ENCODE results near the gene EXOSC1. TPM values are rescaled to one million over a fixed set of nuclear protein-coding genes. Genes with fewer than 3 reads are reported as not detected.

EXOSC1 gene
- total and polyA plus RNA-seq, 4 donors, result 28.7 to 60.3 (median 30.8) TPM

DNA sequence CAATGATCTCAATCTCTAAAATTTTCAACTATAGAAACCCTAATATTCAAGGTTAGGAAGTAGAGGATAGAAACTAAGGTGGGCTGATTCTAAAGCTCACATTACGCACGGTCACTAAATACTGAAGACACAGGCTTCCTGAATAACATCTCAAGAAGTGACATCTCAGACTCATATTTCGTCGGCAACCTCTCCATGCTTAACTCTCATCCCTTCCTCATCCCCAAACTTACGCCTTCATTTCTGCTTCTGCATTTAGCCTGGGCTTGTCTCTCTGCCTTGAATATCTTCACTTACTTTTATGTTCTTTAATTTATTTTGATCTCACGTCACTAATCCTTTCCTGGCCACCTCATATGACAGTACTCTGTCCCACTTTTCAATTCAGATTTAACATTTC lies 10.6 kb downstream of the EXOSC1 start:
- H3K36me3 ChIP-seq (ENCODE audit: control insufficient read depth in 4 of 4, insufficient read depth in 4 of 4, low read length in 4 of 4), result peaks cover 24 to 41% (median 39%) of the 10 kb centered on the region in 4 donors
- 90% methylated on average over 6 of the region's 6 CpGs for WGBS, 2 donors
- DNase-seq, result no peak
- H3K4me3 ChIP-seq, result no peak overlapping the region
- H3K27ac ChIP-seq (ENCODE audit: low read depth in 1 of 2, low read length in 1 of 2), result no peak overlapping the region
- H3K9ac ChIP-seq (ENCODE audit: insufficient read depth in 1 of 2, low read length in 2 of 2), result no peak overlapping the region
- H3K4me1 ChIP-seq (ENCODE audit: control insufficient read depth in 5 of 5, insufficient read depth in 5 of 5, low read length in 5 of 5), result no peaks in the 10 kb centered on the region
- TF ChIP-seq, protein P1, sequence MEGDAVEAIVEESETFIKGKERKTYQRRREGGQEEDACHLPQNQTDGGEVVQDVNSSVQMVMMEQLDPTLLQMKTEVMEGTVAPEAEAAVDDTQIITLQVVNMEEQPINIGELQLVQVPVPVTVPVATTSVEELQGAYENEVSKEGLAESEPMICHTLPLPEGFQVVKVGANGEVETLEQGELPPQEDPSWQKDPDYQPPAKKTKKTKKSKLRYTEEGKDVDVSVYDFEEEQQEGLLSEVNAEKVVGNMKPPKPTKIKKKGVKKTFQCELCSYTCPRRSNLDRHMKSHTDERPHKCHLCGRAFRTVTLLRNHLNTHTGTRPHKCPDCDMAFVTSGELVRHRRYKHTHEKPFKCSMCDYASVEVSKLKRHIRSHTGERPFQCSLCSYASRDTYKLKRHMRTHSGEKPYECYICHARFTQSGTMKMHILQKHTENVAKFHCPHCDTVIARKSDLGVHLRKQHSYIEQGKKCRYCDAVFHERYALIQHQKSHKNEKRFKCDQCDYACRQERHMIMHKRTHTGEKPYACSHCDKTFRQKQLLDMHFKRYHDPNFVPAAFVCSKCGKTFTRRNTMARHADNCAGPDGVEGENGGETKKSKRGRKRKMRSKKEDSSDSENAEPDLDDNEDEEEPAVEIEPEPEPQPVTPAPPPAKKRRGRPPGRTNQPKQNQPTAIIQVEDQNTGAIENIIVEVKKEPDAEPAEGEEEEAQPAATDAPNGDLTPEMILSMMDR (IDR thresholded peaks at IDR 0.05; ENCODE audit: control extremely low read depth, extremely low read depth), result no peak
- H3K27me3 ChIP-seq (ENCODE audit: control insufficient read depth in 3 of 3, insufficient read depth in 3 of 3, low read length in 2 of 3), result no peaks in the 10 kb centered on the region
- ATAC-seq (ENCODE audit: insufficient read depth, low FRiP score), result no peak
- H3K9me3 ChIP-seq (ENCODE audit: control insufficient read depth in 4 of 4, insufficient read depth in 3 of 4, low read length in 3 of 4), result no peaks in the 10 kb centered on the region

DNA sequence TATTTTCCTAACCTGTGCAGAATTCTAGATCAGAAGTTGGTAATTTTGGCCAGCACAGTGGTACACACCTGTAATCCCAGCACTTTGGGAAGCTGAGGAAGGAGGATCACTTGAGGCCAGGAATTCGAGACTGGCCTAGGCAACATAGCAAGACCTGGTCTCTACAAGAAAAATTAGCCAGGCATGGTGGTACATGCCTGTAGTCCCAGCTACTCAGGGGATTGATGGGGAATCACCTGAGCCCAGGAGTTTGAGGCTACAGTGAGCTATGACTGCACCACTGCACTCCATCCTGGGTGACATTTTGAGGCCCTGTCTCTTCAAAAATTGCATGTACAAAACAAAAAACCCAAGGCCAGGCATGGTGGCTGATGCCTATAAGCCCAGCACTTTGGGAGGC lies 11.2 kb downstream of the EXOSC1 start:
- no peak for DNase-seq
- no peaks in the 10 kb centered on the region for H3K9me3 ChIP-seq (ENCODE audit: control insufficient read depth in 4 of 4, insufficient read depth in 3 of 4, low read length in 3 of 4)
- no peak overlapping the region for H3K27ac ChIP-seq (ENCODE audit: low read depth in 1 of 2, low read length in 1 of 2)
- no peak for ATAC-seq (ENCODE audit: insufficient read depth, low FRiP score)
- H3K4me1 ChIP-seq (ENCODE audit: control insufficient read depth in 5 of 5, insufficient read depth in 5 of 5, low read length in 5 of 5), result no peaks in the 10 kb centered on the region
- TF ChIP-seq, protein P1 (IDR thresholded peaks at IDR 0.05; ENCODE audit: control extremely low read depth, extremely low read depth), result no peak
- 88 to 92% methylated on average over 1 of the region's 1 CpG for WGBS, 2 donors
- H3K27me3 ChIP-seq (ENCODE audit: control insufficient read depth in 3 of 3, insufficient read depth in 3 of 3, low read length in 2 of 3), result no peaks in the 10 kb centered on the region
- H3K9ac ChIP-seq (ENCODE audit: insufficient read depth in 1 of 2, low read length in 2 of 2), result no peak overlapping the region
- peaks cover 24 to 41% (median 39%) of the 10 kb centered on the region in 4 donors for H3K36me3 ChIP-seq (ENCODE audit: control insufficient read depth in 4 of 4, insufficient read depth in 4 of 4, low read length in 4 of 4)
- no peak overlapping the region for H3K4me3 ChIP-seq

DNA sequence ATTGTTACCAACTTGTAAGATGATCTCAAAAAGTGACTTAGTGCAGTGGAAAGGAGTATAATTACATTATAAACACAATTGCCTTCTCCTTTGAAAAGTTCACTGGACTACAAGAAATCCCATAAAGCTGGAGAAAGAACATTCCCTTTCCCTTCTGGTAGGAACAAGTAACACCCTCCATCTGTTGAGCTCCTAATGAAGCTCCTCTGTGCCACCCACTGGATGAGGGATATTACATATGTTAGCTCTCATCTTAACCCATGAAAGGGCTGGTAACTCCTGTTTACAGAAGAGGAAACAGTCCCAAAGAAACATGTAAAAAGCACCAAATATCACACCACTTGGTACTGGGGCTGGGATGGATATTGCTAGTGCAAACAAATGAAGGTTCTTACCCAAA lies 11.8 kb downstream of the EXOSC1 start:
- Histone ChIP-seq H3K9ac (ENCODE audit: insufficient read depth in 1 of 2, low read length in 2 of 2) (no peak overlapping the region), H3K4me3 (no peak overlapping the region), H3K27ac (ENCODE audit: low read depth in 1 of 2, low read length in 1 of 2) (no peak overlapping the region), H3K36me3 (ENCODE audit: control insufficient read depth in 4 of 4, insufficient read depth in 4 of 4, low read length in 4 of 4) (peaks cover 24 to 43% (median 35%) of the 10 kb centered on the region in 4 donors), H3K9me3 (ENCODE audit: control insufficient read depth in 4 of 4, insufficient read depth in 3 of 4, low read length in 3 of 4) (no peaks in the 10 kb centered on the region), H3K27me3 (ENCODE audit: control insufficient read depth in 3 of 3, insufficient read depth in 3 of 3, low read length in 2 of 3) (no peaks in the 10 kb centered on the region), H3K4me1 (ENCODE audit: control insufficient read depth in 5 of 5, insufficient read depth in 5 of 5, low read length in 5 of 5) (no peaks in the 10 kb centered on the region)
- ATAC-seq (ENCODE audit: insufficient read depth, low FRiP score) (no peak), DNase-seq (no peak)
- TF ChIP-seq, protein P1 (IDR thresholded peaks at IDR 0.05; ENCODE audit: control extremely low read depth, extremely low read depth), result no peak

DNA sequence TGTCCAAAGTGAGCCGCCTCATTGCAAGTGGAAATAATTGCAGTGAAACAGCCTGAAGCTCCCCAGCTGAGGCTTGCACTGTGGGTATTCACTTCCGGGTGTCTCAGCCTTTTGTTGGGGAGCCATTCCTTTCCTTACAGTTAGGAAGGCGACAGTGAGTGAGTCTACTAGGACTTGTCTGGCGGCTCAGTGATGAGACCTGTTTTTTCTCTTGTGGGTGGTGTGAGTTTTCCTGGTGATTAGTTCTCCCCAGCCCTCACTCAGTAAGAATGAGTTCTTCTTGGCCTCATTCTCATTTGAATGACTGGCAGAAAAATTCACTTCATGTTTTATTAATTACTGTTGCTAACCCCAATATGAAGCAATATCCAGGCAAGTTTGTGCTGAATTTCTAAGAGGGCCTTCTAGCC lies 17.2 kb downstream of the EXOSC1 start:
- H3K36me3 ChIP-seq (ENCODE audit: control insufficient read depth in 4 of 4, insufficient read depth in 4 of 4, low read length in 4 of 4), result peaks cover 13 to 21% (median 14%) of the 10 kb centered on the region in 4 donors
- WGBS, 2 donors, result 38 to 53% methylated on average over 4 of the region's 4 CpGs
- TF ChIP-seq, protein P1 (IDR thresholded peaks at IDR 0.05; ENCODE audit: control extremely low read depth, extremely low read depth), result no peak
- peak overlapping the region in 1 of 2 donors; percentile 2 for H3K9ac ChIP-seq (ENCODE audit: insufficient read depth in 1 of 2, low read length in 2 of 2)
- H3K27me3 ChIP-seq (ENCODE audit: control insufficient read depth in 3 of 3, insufficient read depth in 3 of 3, low read length in 2 of 3), result no peaks in the 10 kb centered on the region
- DNase-seq, result no peak
- H3K27ac ChIP-seq (ENCODE audit: low read depth in 1 of 2, low read length in 1 of 2), result peak overlapping the region; percentile 35 to 45
- H3K9me3 ChIP-seq (ENCODE audit: control insufficient read depth in 4 of 4, insufficient read depth in 3 of 4, low read length in 3 of 4), result no peaks in the 10 kb centered on the region
- H3K4me1 ChIP-seq (ENCODE audit: control insufficient read depth in 5 of 5, insufficient read depth in 5 of 5, low read length in 5 of 5), result peaks cover 7 to 16% (median 13%) of the 10 kb centered on the region in 5 donors
- no peak overlapping the region for H3K4me3 ChIP-seq
- no peak for ATAC-seq (ENCODE audit: insufficient read depth, low FRiP score)
